Erythroblast (primary cell): ENCODE results near the gene RALY.

ENCODE experiments used
- GATA1 ChIP-seq: IDR thresholded peaks from 2 replicates; pipeline ENCODE4 v1.6.1; 2011; ENCODE audit warnings: low read depth, mild to moderate bottlenecking, control low read depth, low read length, moderate library complexity
- POLR2A ChIP-seq: IDR thresholded peaks from 2 replicates; pipeline ENCODE4 v1.6.1; 2011; ENCODE audit warnings: mild to moderate bottlenecking, low read length

GRCh38 chr20:34017610-34018009, 23.9 kb downstream of the RALY start:
- TF ChIP-seq POLR2A (no peak), GATA1 (no peak)
